A204.1 (cell line): Measurements from ENCODE around the gene GLMP.
A peak's percentile ranks its signal among the peaks of the same experiment; 100 is the strongest.

Source experiments
- FAIRE-seq: peaks from 2 replicates; lab custom pipeline; 2012; peaks lifted over from hg19 to GRCh38; lab: Jason Lieb, UNC

GLMP gene

GRCh38 chr1:156285437-156285836 is 10.0 kb downstream of the GLMP start:
- FAIRE-seq, result no peak

- no peak for FAIRE-seq
Measured at GRCh38 chr1:156284757-156285156, 10.7 kb downstream of the GLMP start.

- no peak for FAIRE-seq
Measured at GRCh38 chr1:156284112-156284511, 11.4 kb downstream of the GLMP start, which contains the start of gene TMEM79. TMEM79 (plus strand) TSS chr1:156284325; CDS start chr1:156285227, 902 bp downstream.

- FAIRE-seq, result no peak
Measured at GRCh38 chr1:156283521-156283920, 12.0 kb downstream of the GLMP start.

GRCh38 chr1:156282479-156283222 is 12.8 kb downstream of the GLMP start, which contains the start of gene SMG5:
SMG5 (minus strand) TSS chr1:156282825; CDS start chr1:156282680, 145 bp downstream.
- peak; percentile 84 for FAIRE-seq

- FAIRE-seq, result no peak
Measured at GRCh38 chr1:156281693-156282478, 13.6 kb downstream of the GLMP start.

- FAIRE-seq, result no peak
Measured at GRCh38 chr1:156281281-156281680, 14.2 kb downstream of the GLMP start.

- no peak for FAIRE-seq
Measured at GRCh38 chr1:156279837-156280236, 15.6 kb downstream of the GLMP start.

GRCh38 chr1:156276966-156277381 is 18.5 kb downstream of the GLMP start:
- no peak for FAIRE-seq

- FAIRE-seq, result no peak
Measured at GRCh38 chr1:156276532-156276931, 18.9 kb downstream of the GLMP start.

GRCh38 chr1:156270314-156270713 is 25.2 kb downstream of the GLMP start:
- no peak for FAIRE-seq

- no peak for FAIRE-seq
Measured at GRCh38 chr1:156268336-156268735, 27.1 kb downstream of the GLMP start.

GRCh38 chr1:156266051-156266450 is 29.4 kb downstream of the GLMP start:
- no peak for FAIRE-seq

GRCh38 chr1:156263288-156263655 is 32.2 kb downstream of the GLMP start:
- no peak for FAIRE-seq

GRCh38 chr1:156262461-156263287 is 32.8 kb downstream of the GLMP start:
- no peak for FAIRE-seq

GRCh38 chr1:156260896-156261295 is 34.6 kb downstream of the GLMP start:
- no peak for FAIRE-seq

GRCh38 chr1:156259805-156260204 is 35.7 kb downstream of the GLMP start:
- no peak for FAIRE-seq

- FAIRE-seq, result no peak
Measured at GRCh38 chr1:156258859-156259258, 36.6 kb downstream of the GLMP start.

GRCh38 chr1:156257711-156258110 is 37.8 kb downstream of the GLMP start:
- FAIRE-seq, result no peak

- no peak for FAIRE-seq
Measured at GRCh38 chr1:156253634-156254033, 41.8 kb downstream of the GLMP start.

GRCh38 chr1:156251527-156251926 is 44.0 kb downstream of the GLMP start:
- FAIRE-seq, result no peak

- FAIRE-seq, result no peak
Measured at GRCh38 chr1:156249593-156249992, 45.9 kb downstream of the GLMP start.

GRCh38 chr1:156248323-156248683 is 47.2 kb downstream of the GLMP start:
- no peak for FAIRE-seq
